Astrocyte (in vitro differentiated cells and primary cell): ENCODE measurements around the gene ADSS1. TPM values are rescaled to one million over a fixed set of nuclear protein-coding genes. Genes with fewer than 3 reads are reported as not detected.
A peak's percentile ranks its signal among the peaks of the same experiment; 100 is the strongest.

ENCODE experiments used
- DNase-seq: peaks from one replicate; pipeline ENCODE4 v3.0.0-alpha.2; 2010; ENCODE audit warnings: low read depth
- FAIRE-seq: peaks from 2 replicates; lab custom pipeline; 2011; peaks lifted over from hg19 to GRCh38; lab: Jason Lieb, UNC
- H2AFZ ChIP-seq: 2 replicates; pipeline ENCODE4 v1.6.0; 2012; ENCODE audit warnings: low read depth, low read length, inconsistent platforms
- H3K27ac ChIP-seq: 2 replicates; pipeline ENCODE4 v1.5.1; 2011; ENCODE audit warnings: low read depth, low read length, inconsistent platforms
- H3K27me3 ChIP-seq: 2 replicates; pipeline ENCODE4 v1.6.0; 2011; ENCODE audit warnings: low read length, inconsistent platforms; ENCODE audit not compliant: insufficient read depth
- H3K36me3 ChIP-seq: 2 replicates; pipeline ENCODE4 v1.5.1; 2011; ENCODE audit warnings: low read length, inconsistent platforms; ENCODE audit not compliant: insufficient read depth
- H3K4me1 ChIP-seq: 2 replicates; pipeline ENCODE4 v1.5.1; 2011; ENCODE audit warnings: low read length, inconsistent platforms; ENCODE audit not compliant: insufficient read depth
- H3K4me2 ChIP-seq: 2 replicates; pipeline ENCODE4 v1.6.0; 2012; ENCODE audit warnings: low read length, inconsistent platforms
- H3K4me3 ChIP-seq: 2 replicates; pipeline ENCODE4 v1.5.1; 2011; ENCODE audit warnings: low read depth, mild to moderate bottlenecking, low read length, inconsistent platforms; ENCODE audit not compliant: insufficient read depth
- H3K79me2 ChIP-seq: 2 replicates; pipeline ENCODE4 v1.6.0; 2012; ENCODE audit warnings: mild to moderate bottlenecking, low read length, inconsistent platforms; ENCODE audit not compliant: insufficient read depth
- H3K9ac ChIP-seq: 2 replicates; pipeline ENCODE4 v1.6.0; 2012; ENCODE audit warnings: mild to moderate bottlenecking, low read length, inconsistent platforms
- H3K9me3 ChIP-seq: 2 replicates; pipeline ENCODE4 v1.5.1; 2012; ENCODE audit warnings: low read depth, mild to moderate bottlenecking, low read length, inconsistent platforms; ENCODE audit not compliant: insufficient read depth
- H4K20me1 ChIP-seq: 2 replicates; pipeline ENCODE4 v1.6.0; 2012; ENCODE audit warnings: low read length, inconsistent platforms; ENCODE audit not compliant: insufficient read depth
- H3K27ac Mint-ChIP-seq: one replicate; pipeline ENCODE4 v1.8.0; 2021; ENCODE audit warnings: mild to moderate bottlenecking, mixed read lengths; ENCODE audit not compliant: unreplicated experiment
- H3K27me3 Mint-ChIP-seq: one replicate; pipeline ENCODE4 v1.8.0; 2021; ENCODE audit warnings: low read depth, mixed read lengths; ENCODE audit not compliant: unreplicated experiment
- H3K36me3 Mint-ChIP-seq: one replicate; pipeline ENCODE4 v1.8.0; 2021; ENCODE audit warnings: low read depth, mixed read lengths; ENCODE audit not compliant: unreplicated experiment
- H3K4me1 Mint-ChIP-seq: one replicate; pipeline ENCODE4 v1.8.0; 2021; ENCODE audit warnings: low read depth, mixed read lengths; ENCODE audit not compliant: unreplicated experiment
- H3K4me3 Mint-ChIP-seq: one replicate; pipeline ENCODE4 v1.8.0; 2021; ENCODE audit warnings: mild to moderate bottlenecking, moderate library complexity, mixed read lengths; ENCODE audit not compliant: unreplicated experiment
- H3K9me3 Mint-ChIP-seq: one replicate; pipeline ENCODE4 v1.8.0; 2021; ENCODE audit warnings: mild to moderate bottlenecking, mixed read lengths; ENCODE audit not compliant: unreplicated experiment
- EZH2 ChIP-seq: IDR thresholded peaks from 2 replicates; pipeline ENCODE4 v1.6.1; 2012; ENCODE audit warnings: mild to moderate bottlenecking, low read length, inconsistent platforms; ENCODE audit not compliant: insufficient read depth
- total RNA-seq: library from RNA; stranded (reverse); gene quantifications from 2 replicates; pipeline ENCODE4 v1.2.1, GENCODE V29; 2021
- TF ChIP-seq, protein P1 (sequence below): IDR thresholded peaks from 2 replicates; pipeline ENCODE4 v1.5.1; 2011; ENCODE audit warnings: low read depth, mild to moderate bottlenecking, inconsistent platforms, low read length, moderate library complexity; ENCODE audit not compliant: insufficient read depth

ADSS1 gene
- total RNA-seq, 1 donor from 2014 or later = 4.4 TPM

DNA sequence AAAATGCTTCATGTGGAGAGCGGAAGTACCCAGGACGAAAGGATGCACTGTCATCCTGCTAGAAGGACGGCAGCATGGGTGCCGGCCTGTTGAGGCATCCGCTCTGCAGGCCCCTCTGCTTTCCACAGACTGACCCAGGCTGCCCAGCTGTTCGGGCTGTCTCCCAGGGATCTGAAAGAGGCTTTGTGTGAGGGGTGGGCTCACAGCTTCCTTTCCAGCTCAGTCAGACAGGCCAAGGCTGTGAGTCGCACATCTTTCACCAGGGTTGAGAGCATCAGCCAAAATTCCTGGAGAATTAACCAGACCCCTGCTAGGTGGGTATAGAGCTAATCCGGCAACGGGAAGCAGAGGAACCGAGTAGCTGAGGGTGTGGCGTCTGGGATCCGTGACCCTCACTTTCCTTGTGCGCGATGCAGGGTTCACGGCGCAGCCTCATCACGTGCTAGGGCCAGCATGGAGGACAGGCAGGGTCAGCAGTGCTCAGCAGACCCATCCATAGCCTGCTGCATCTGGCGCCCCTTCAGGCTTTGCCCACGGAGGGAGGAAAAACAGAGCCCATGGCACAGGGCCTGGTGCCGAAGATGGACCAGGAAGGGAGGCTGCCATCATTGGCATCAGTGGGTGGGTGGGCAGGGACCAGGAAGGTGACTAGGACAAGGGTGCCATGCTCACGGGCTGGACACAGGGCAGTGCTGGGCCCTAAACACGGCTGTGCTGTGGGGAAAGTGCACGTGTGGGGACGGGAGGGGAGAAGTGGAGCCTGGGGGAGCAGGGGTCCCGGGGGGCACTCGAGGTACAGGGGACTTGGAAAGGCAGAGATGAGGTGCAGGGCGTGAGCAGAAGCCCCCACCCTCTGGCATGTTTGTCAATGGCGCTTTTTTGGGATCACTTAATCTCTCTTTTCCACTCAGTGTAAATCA lies 19.7 kb downstream of the ADSS1 start:
- Mint-ChIP-seq H3K36me3 (peaks cover 3% of the 10 kb centered on the region), H3K4me3 (no peak overlapping the region), H3K4me1 (peaks cover 14% of the 10 kb centered on the region), H3K27ac (peak overlapping the region; percentile 75), H3K27me3 (no peaks in the 10 kb centered on the region), H3K9me3 (no peaks in the 10 kb centered on the region)
- Histone ChIP-seq H3K27me3 (no peaks in the 10 kb centered on the region), H3K9ac (no peak overlapping the region), H3K79me2 (no peaks in the 10 kb centered on the region), H3K36me3 (no peaks in the 10 kb centered on the region), H2AFZ (no peak overlapping the region), H4K20me1 (no peaks in the 10 kb centered on the region), H3K27ac (no peak overlapping the region), H3K4me3 (no peak overlapping the region), H3K9me3 (no peaks in the 10 kb centered on the region), H3K4me2 (no peak overlapping the region), H3K4me1 (peaks cover 4% of the 10 kb centered on the region)
- TF ChIP-seq, protein P1, sequence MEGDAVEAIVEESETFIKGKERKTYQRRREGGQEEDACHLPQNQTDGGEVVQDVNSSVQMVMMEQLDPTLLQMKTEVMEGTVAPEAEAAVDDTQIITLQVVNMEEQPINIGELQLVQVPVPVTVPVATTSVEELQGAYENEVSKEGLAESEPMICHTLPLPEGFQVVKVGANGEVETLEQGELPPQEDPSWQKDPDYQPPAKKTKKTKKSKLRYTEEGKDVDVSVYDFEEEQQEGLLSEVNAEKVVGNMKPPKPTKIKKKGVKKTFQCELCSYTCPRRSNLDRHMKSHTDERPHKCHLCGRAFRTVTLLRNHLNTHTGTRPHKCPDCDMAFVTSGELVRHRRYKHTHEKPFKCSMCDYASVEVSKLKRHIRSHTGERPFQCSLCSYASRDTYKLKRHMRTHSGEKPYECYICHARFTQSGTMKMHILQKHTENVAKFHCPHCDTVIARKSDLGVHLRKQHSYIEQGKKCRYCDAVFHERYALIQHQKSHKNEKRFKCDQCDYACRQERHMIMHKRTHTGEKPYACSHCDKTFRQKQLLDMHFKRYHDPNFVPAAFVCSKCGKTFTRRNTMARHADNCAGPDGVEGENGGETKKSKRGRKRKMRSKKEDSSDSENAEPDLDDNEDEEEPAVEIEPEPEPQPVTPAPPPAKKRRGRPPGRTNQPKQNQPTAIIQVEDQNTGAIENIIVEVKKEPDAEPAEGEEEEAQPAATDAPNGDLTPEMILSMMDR = no peak
- TF ChIP-seq EZH2 = no peak
- DNase-seq = no peak
- no peak for FAIRE-seq

DNA sequence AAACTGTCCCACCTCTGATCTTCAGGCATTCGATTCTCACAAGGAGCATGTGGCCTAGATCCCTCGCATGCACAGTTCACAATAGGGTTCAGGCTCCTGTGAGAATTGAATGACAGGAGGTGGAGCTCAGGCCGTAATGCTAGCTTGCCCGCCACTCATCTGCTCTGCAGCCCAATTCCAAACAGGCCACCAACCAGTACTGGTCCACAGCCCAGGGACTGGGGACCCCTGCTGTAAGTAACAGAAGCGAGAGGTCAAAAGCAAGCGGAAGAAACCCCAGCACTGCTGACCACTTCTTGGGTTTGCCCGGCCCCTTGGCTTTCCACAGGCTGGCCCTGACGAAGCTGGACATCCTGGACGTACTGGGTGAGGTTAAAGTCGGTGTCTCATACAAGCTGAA lies 20.5 kb downstream of the ADSS1 start:
- H3K27ac Mint-ChIP-seq = no peak overlapping the region
- Histone ChIP-seq H3K79me2 (no peaks in the 10 kb centered on the region), H3K4me3 (no peak overlapping the region), H3K9me3 (no peaks in the 10 kb centered on the region), H3K4me2 (no peak overlapping the region), H3K4me1 (peaks cover 9% of the 10 kb centered on the region), H3K36me3 (no peaks in the 10 kb centered on the region), H3K9ac (no peak overlapping the region), H2AFZ (no peak overlapping the region), H3K27ac (no peak overlapping the region), H4K20me1 (no peaks in the 10 kb centered on the region), H3K27me3 (no peaks in the 10 kb centered on the region)
- DNase-seq (no peak), FAIRE-seq (no peak)
- peaks cover 18% of the 10 kb centered on the region for H3K4me1 Mint-ChIP-seq
- H3K36me3 Mint-ChIP-seq = peaks cover 3% of the 10 kb centered on the region
- H3K27me3 Mint-ChIP-seq = no peaks in the 10 kb centered on the region
- no peaks in the 10 kb centered on the region for H3K9me3 Mint-ChIP-seq
- TF ChIP-seq EZH2 = no peak
- TF ChIP-seq, protein P1 = no peak
- no peak overlapping the region for H3K4me3 Mint-ChIP-seq

DNA sequence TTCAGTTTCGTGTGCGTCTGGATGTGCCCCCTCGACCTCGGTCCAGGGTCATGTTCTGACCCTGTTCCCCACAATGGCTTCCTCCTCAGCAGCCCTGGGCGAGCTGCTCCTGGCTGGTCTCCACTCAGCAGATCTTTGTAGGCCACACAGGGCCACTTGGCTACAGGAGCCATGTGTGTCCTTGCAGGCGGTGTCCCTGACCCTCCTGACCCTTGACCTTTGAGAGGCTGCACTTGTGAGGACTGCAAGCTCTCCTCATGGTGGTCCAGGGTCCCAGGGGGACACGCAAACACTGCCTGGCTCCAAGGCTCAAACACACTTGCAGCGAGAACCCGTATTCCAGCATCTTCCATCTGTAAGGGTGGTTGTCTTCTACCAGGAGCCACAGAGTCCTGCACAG lies 21.4 kb downstream of the ADSS1 start:
- Mint-ChIP-seq H3K4me3 (no peak overlapping the region), H3K4me1 (peaks cover 21% of the 10 kb centered on the region), H3K9me3 (no peaks in the 10 kb centered on the region), H3K27me3 (no peaks in the 10 kb centered on the region), H3K36me3 (no peaks in the 10 kb centered on the region), H3K27ac (no peak overlapping the region)
- Histone ChIP-seq H3K4me2 (no peak overlapping the region), H3K79me2 (no peaks in the 10 kb centered on the region), H3K4me1 (peaks cover 9% of the 10 kb centered on the region), H3K9me3 (no peaks in the 10 kb centered on the region), H3K27ac (no peak overlapping the region), H3K9ac (no peak overlapping the region), H2AFZ (no peak overlapping the region), H3K4me3 (no peak overlapping the region), H3K27me3 (no peaks in the 10 kb centered on the region), H3K36me3 (no peaks in the 10 kb centered on the region), H4K20me1 (no peaks in the 10 kb centered on the region)
- no peak for TF ChIP-seq EZH2
- TF ChIP-seq, protein P1 = no peak
- FAIRE-seq = no peak
- no peak for DNase-seq
